NCI-H345 treated with DMSO at 0.1 percent for 48 hours (cell line): ENCODE results near the gene CDX1.
"Not testable (repeated sequence)": the region's sequence is repeated elsewhere in the genome, so short reads cannot be mapped to it uniquely, and the experiment has no call there.

Experiments
- DNase-seq: peaks from one replicate; lab custom pipeline; 2025; ENCODE audit not compliant: unreplicated experiment; lab: John Stamatoyannopoulos, UW

CDX1 gene

GRCh38 chr5:150224483-150225027 is 58.0 kb downstream of the CDX1 start:
- no peak for DNase-seq

GRCh38 chr5:150227036-150227435 is 60.5 kb downstream of the CDX1 start:
- no peak for DNase-seq

- no peak for DNase-seq
These were observed 61.2 kb downstream of the CDX1 start for GRCh38 chr5:150227606-150228273.

- DNase-seq: no peak
These were observed 63.0 kb downstream of the CDX1 start for GRCh38 chr5:150229571-150229970.

- DNase-seq: no peak
These were observed 64.3 kb downstream of the CDX1 start for GRCh38 chr5:150230842-150231241.

- DNase-seq: not testable (repeated sequence)
These were observed 67.1 kb downstream of the CDX1 start for GRCh38 chr5:150233706-150234105.
